DOHH2 (cell line): Measurements from ENCODE around the gene PTPN3.
"Not testable (repeated sequence)": the region's sequence is repeated elsewhere in the genome, so short reads cannot be mapped to it uniquely, and the experiment has no call there.

ENCODE experiments used
- H3F3A ChIP-seq: fragments of 200-600 bp; sonication (generic), shearing (Covaris generic); 2 replicates; pipeline ENCODE4 v1.6.0; 2016; ENCODE audit warnings: antibody characterized with exemption, mild to moderate bottlenecking; ENCODE audit not compliant: control insufficient read depth, insufficient read depth
- H3K27ac ChIP-seq: fragments of 200-600 bp; sonication (generic); 2 replicates; pipeline ENCODE4 v1.5.1; 2014; ENCODE audit warnings: low read depth, mild to moderate bottlenecking, low read length, moderate library complexity
- H3K27me3 ChIP-seq: fragments of 200-600 bp; sonication (generic); 2 replicates; pipeline ENCODE4 v1.6.1; 2014; ENCODE audit warnings: mild to moderate bottlenecking, low read length, mixed read lengths; ENCODE audit not compliant: control insufficient read depth
- H3K36me3 ChIP-seq: fragments of 200-600 bp; sonication (generic); 2 replicates; pipeline ENCODE4 v1.6.1; 2014; ENCODE audit warnings: mild to moderate bottlenecking, low read length, moderate library complexity, mixed read lengths; ENCODE audit not compliant: control insufficient read depth
- H3K4me1 ChIP-seq: fragments of 200-600 bp; sonication (generic); 2 replicates; pipeline ENCODE4 v1.6.1; 2014; ENCODE audit warnings: mild to moderate bottlenecking, low read length, mixed read lengths; ENCODE audit not compliant: control insufficient read depth
- H3K4me2 ChIP-seq: fragments of 200-600 bp; sonication (generic); 2 replicates; pipeline ENCODE4 v1.6.0; 2014; ENCODE audit warnings: mild to moderate bottlenecking, low read length, moderate library complexity
- H3K4me3 ChIP-seq: fragments of 200-600 bp; sonication (generic); 2 replicates; pipeline ENCODE4 v1.5.1; 2014; ENCODE audit warnings: mild to moderate bottlenecking, low read length, mixed read lengths
- H3K79me2 ChIP-seq: fragments of 200-600 bp; sonication (generic); 2 replicates; pipeline ENCODE4 v1.6.1; 2014; ENCODE audit warnings: mild to moderate bottlenecking, low read length, mixed read lengths; ENCODE audit not compliant: control insufficient read depth
- H3K9me2 ChIP-seq: fragments of 200-600 bp; sonication (generic); replicated peaks from 2 replicates; pipeline ENCODE4 v1.6.1; 2014; ENCODE audit warnings: mild to moderate bottlenecking, low read length, mixed read lengths; ENCODE audit not compliant: control insufficient read depth
- H3K9me3 ChIP-seq: fragments of 200-600 bp; sonication (generic); 2 replicates; pipeline ENCODE4 v1.6.1; 2014; ENCODE audit warnings: antibody characterized with exemption, low read length, mixed read lengths; ENCODE audit not compliant: control insufficient read depth, insufficient read depth
- H4K20me1 ChIP-seq: fragments of 200-600 bp; sonication (generic); 2 replicates; pipeline ENCODE4 v1.6.0; 2014; ENCODE audit warnings: low read depth, mild to moderate bottlenecking, antibody characterized with exemption, low read length, moderate library complexity; ENCODE audit not compliant: control insufficient read depth, insufficient read depth
- CTCF ChIP-seq: fragments of 200-600 bp; sonication (generic); IDR thresholded peaks from one replicate; pipeline ENCODE4 v1.5.1; 2014; ENCODE audit warnings: antibody characterized with exemption, mild to moderate bottlenecking, low read depth, low read length; ENCODE audit not compliant: poor library complexity, severe bottlenecking
- EZH2phosphoT487 ChIP-seq: fragments of 200-600 bp; sonication (generic); IDR thresholded peaks from 2 replicates; pipeline ENCODE4 v1.6.1; 2017; ENCODE audit warnings: borderline replicate concordance, mild to moderate bottlenecking, antibody characterized with exemption, low read length, moderate library complexity, mixed read lengths

Gene PTPN3

DNA sequence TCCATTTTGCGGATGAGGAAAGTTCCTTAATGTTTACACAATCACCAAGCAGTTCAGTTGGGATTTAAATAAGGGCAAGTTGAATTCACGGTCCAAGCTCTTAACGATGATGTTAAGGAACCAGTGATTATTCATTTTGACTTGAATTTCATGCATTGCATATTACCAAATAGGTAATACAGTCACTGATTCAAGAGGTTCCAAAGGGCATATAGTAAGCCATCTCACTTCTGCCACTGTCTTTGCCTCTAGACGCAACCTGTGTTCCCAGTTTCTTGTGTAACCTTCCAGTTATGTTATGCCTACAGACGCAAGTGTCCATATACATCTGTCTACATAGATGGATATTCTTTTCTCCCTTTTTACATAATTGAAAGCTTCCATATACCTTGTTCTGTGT is 137.3 kb downstream of the PTPN3 start:
- H3K36me3 ChIP-seq = no peaks in the 10 kb centered on the region
- no peaks in the 10 kb centered on the region for H3K4me1 ChIP-seq
- TF ChIP-seq CTCF = no peak
- TF ChIP-seq EZH2phosphoT487 = no peak
- no peak overlapping the region for H3K4me3 ChIP-seq
- H3K79me2 ChIP-seq = no peaks in the 10 kb centered on the region
- no peaks in the 10 kb centered on the region for H3F3A ChIP-seq
- H3K27me3 ChIP-seq = no peaks in the 10 kb centered on the region
- no peaks in the 10 kb centered on the region for H3K9me2 ChIP-seq
- H3K4me2 ChIP-seq = no peak overlapping the region
- no peaks in the 10 kb centered on the region for H3K9me3 ChIP-seq
- H3K27ac ChIP-seq = no peak overlapping the region
- H4K20me1 ChIP-seq = no peaks in the 10 kb centered on the region

GRCh38 chr9:109358968-109359603 is 139.0 kb downstream of the PTPN3 start:
- not testable (repeated sequence) for H3K4me1 ChIP-seq, H3F3A ChIP-seq, H3K9me3 ChIP-seq, H3K4me2 ChIP-seq, H3K9me2 ChIP-seq, H3K4me3 ChIP-seq, H3K27me3 ChIP-seq, H3K79me2 ChIP-seq, H4K20me1 ChIP-seq, H3K36me3 ChIP-seq, H3K27ac ChIP-seq

DNA sequence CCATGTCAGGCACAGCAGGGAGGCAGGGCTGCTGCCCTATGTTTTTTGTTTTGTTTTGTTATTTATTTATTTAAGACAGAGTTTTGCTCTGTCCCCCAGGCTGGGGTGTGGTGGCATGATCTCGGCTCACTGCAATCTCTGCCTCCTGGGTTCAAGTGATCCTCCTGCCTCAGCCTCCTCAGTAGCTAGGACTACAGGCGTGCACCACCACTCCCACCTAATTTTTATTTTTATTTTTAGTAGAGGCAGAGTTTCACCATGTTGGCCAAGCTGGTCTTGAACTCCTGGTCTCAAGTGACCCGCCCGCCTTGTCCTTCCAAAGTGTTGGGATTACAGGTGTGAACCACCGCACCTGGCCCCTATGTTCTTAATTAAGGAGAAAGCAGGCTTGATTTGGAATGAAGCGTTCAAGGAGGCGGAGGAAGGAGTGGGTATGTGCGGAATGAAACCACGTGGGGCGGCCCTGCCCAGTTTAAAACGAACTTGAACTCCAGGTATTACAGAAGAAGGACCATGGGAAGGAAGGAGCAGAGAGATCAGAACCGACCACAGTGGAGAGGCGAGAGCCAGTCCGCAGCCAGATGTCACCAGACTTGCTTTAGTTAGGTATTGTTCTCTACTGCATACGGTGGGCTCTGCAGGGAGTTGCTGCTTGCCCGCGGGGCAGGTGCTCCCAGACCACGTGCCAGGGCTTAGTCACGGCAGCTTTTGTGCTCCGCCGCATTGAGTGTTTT is 142.4 kb downstream of the PTPN3 start:
- Histone ChIP-seq H3K79me2 (no peaks in the 10 kb centered on the region), H3K4me1 (no peaks in the 10 kb centered on the region), H3K27ac (no peak overlapping the region), H3K36me3 (no peaks in the 10 kb centered on the region), H3F3A (no peaks in the 10 kb centered on the region), H4K20me1 (no peaks in the 10 kb centered on the region), H3K27me3 (no peaks in the 10 kb centered on the region), H3K9me3 (no peaks in the 10 kb centered on the region), H3K9me2 (no peaks in the 10 kb centered on the region), H3K4me2 (no peak overlapping the region), H3K4me3 (no peak overlapping the region)
- TF ChIP-seq EZH2phosphoT487 = no peak
- no peak for TF ChIP-seq CTCF

- H3K4me3 ChIP-seq = no peak overlapping the region
These were observed 143.9 kb downstream of the PTPN3 start for GRCh38 chr9:109354190-109354589.

More at GRCh38 chr9:109354190-109354589, 143.9 kb downstream of the PTPN3 start:
- Histone ChIP-seq H3K27me3 (no peaks in the 10 kb centered on the region), H3K27ac (no peak overlapping the region), H4K20me1 (no peaks in the 10 kb centered on the region), H3K36me3 (no peaks in the 10 kb centered on the region), H3K9me2 (no peaks in the 10 kb centered on the region), H3K4me1 (no peaks in the 10 kb centered on the region), H3F3A (no peaks in the 10 kb centered on the region), H3K9me3 (no peaks in the 10 kb centered on the region), H3K4me2 (no peak overlapping the region), H3K79me2 (no peaks in the 10 kb centered on the region)
- TF ChIP-seq EZH2phosphoT487 (no peak), CTCF (no peak)
